Stimulated activated CD8-positive, alpha-beta memory T cell treated with anti-CD3 and anti-CD28 coated beads, Interleukin-4, amount 100 ng/mL, for 48 hours (primary cell): ENCODE data around the gene GRAMD1A.
"Not testable (repeated sequence)": the region's sequence is repeated elsewhere in the genome, so short reads cannot be mapped to it uniquely, and the experiment has no call there.

ENCODE experiments used
- DNase-seq: peaks from one replicate; pipeline ENCODE4 v3.0.0-alpha.2; 2020

GRAMD1A gene

DNA sequence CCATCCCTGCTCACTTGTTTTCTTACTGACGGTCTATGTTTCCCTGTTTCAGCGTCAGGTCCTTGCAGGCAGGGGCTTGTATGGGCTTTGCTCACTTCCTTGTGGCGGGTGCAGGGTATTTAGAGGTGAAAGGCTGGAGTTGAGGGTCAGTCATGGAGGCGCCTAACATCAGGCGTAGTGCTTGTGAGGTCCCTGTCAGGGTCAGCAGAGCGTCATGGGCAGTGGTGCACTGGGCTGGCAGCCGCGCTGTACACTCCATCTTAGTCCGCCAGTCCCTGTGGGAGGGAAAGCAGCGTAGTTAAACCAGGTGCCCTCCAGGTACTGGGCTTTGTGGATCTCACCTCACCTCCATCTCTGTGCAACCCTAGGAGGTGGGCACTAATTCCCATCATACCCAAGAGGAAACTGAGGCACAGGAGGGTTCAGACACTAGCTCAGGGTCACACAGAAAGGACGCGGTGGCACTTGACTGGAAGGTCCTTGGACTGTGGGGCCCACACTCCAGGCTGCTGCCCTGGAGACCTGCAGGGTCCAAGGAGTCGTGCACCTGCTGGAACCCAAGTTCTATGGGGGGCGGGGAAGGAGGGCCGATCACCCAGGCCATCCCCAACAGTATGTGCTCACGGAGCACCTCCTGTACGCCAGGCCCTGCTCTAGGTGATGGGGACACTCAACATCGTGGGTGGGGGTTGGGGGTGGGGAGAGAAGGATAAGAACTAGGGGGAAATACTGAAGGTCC, 4.6 kb downstream of the GRAMD1A start:
- no peak for DNase-seq

- no peak for DNase-seq
These were observed 5.3 kb downstream of the GRAMD1A start for GRCh38 chr19:35005256-35005977.

- not testable (repeated sequence) for DNase-seq
These were observed 5.9 kb downstream of the GRAMD1A start for GRCh38 chr19:35006007-35006341.

- no peak for DNase-seq
These were observed 6.3 kb downstream of the GRAMD1A start for GRCh38 chr19:35006342-35006998.

DNA sequence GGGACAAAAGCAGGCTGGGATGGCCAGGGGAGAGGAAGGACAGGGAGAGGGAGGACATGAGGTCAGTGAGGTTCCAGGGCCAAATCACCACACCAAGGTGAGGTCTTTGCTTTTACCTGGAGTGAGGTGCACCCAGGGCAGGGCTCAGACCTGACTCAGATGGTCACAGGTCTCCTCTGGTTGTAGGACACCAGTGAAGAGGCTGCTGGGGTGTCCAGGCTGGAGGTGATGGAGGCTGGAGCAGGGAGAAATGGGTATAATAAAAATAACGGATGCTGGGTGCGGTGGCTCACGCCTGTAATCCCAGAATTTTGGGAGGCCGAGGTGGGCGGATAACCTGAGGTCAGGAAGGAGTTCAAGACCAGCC, 6.9 kb downstream of the GRAMD1A start:
- no peak for DNase-seq

DNA sequence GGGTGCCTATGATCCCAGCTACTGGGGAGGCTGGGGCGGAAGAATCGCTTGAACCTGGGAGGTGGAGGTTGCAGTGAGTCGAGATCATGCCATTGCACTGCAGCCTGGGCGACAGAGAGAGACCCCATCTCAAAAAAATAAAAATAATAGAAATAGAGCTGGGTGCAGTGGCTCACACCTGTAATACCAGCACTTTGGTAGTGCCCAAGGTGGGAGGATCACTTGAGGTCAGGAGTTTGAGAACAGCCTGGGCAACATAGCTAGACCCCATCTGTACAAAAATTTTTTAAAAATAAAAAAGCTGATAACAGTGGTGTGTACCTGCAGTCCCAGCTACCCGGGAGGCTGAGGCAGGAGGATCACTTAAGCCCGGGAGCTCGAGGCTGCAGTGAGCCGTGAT, 7.3 kb downstream of the GRAMD1A start:
- DNase-seq, result not testable (repeated sequence)

GRCh38 chr19:35008891-35009341, 8.8 kb downstream of the GRAMD1A start:
- DNase-seq, result no peak

GRCh38 chr19:35009424-35010415, 9.6 kb downstream of the GRAMD1A start:
- no peak for DNase-seq

GRCh38 chr19:35011091-35011689, 11.1 kb downstream of the GRAMD1A start:
- DNase-seq, result no peak

- no peak for DNase-seq
These were observed 11.9 kb downstream of the GRAMD1A start for GRCh38 chr19:35011737-35012682.

DNA sequence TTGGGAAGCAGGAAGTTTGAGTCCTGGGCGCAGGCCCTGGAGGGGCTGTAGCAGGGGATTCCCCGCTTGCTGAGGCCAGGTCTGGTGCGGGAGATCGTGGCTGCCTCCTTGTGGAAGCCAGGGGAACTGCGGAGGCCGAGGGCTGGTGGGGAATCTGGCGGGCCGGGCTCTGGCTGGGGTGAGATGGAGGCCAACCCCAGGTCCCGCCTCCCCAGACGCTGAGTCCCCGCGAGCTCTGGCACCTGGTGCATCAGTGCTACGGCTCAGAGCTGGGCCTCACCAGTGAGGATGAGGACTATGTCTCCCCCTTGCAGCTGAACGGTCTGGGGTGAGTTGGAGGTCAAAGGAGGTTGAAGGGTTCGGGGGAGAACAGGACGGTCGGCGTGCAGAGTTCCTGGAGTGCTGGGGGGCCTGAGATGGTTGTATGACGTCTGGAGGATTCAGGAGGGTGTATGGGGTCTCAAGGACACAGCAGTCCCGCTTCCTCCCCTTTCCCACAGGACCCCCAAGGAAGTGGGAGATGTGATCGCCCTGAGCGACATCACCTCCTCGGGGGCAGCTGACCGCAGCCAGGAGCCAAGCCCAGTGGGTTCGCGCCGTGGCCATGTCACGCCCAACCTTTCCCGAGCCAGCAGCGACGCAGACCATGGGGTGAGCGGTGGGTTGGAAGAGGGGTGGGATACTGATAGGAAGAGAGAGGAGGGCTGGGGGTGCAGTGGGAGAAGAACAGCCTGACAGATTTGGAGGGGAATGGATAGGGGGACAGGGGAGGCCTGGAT, 13.1 kb downstream of the GRAMD1A start:
- peak; percentile 91 for DNase-seq

DNA sequence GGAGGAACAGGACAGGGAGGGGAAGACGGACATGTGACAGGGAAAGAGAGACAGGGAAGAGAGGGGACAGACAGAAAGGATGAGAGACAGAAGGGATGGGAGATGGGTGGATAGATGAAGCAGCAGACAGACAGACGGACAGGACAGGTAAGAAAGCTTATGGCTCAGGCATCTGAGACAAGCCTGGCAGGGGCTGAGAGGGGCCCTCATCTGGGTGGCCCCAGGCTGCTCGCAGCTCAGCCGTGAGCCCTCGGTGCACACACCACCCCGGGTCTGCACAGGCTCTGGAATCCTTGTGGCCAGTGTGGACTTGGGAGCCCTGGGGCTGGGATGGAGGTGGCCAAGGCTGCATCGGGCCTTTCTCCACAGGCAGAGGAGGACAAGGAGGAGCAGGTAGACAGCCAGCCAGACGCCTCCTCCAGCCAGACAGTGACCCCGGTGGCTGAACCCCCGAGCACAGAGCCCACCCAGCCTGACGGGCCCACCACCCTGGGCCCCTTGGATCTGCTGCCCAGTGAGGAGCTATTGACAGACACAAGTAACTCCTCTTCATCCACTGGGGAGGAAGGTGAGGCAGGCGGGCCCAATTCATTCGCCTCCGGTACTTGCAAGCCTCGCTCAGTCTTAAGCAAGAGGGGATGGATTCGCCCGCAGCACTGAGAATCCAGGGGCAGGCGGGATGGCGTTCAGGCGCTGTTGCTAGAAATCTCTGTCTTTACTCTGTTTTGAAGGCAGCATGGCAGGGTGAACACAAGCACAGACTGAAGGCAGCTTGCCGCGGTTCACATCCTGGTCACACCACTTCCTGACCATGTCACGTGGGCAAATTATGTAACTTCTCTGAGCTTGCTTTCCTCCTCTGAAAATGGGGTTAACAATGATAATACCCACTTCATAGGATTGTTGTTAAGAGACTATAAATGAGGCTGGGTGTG, 14.0 kb downstream of the GRAMD1A start:
- no peak for DNase-seq

GRCh38 chr19:35014774-35015173, 14.7 kb downstream of the GRAMD1A start:
- not testable (repeated sequence) for DNase-seq

DNA sequence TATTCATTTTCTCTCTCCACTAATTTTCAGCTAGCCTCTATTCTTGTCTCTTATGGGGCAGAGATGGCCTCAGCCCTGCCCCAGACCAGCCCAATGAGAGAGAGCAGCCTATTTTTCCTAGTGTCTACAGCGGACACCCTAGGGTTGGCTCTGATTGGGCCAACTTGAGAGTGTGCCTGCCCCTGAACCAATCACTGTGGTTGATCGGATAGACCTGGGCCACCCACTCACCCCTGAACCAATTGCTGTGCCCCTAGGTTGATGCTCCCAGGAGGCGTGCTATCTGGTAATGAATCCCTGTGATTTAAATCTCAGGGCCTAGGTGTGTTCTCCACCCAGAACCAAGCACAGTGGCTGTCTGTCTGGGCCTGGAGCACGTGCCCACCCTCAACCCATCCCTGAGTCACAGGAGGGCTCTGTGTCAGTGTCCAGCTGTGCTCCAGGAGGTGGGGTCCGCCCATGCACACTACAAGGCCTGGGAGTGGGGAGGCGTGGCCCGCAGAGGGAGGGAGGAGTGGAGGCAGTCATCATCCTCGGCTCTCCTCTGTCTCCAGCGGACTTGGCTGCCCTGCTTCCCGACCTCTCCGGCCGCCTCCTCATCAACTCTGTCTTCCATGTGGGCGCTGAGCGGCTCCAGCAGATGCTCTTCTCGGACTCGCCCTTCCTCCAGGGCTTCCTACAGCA, 15.3 kb downstream of the GRAMD1A start:
- DNase-seq, result no peak

DNA sequence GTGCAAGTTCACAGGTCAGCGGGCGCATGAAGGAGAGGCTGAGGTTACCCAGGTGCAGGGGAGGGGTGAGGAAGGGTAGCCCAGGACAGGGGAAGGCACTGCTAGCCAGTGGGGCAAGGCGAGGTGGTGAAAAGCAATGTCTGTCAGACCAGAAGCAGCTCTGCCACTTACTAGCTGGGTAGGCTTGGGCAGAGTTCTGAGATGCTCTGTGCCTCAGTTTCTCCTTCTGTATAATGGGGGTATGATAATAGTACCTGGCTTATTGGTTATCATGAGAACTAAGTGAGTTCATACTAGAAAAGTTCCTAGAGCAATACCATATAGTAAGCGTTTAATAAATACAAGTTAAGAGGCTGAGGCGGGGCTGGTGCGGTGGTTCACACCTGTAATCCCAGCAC, 15.8 kb downstream of the GRAMD1A start:
- no peak for DNase-seq

DNA sequence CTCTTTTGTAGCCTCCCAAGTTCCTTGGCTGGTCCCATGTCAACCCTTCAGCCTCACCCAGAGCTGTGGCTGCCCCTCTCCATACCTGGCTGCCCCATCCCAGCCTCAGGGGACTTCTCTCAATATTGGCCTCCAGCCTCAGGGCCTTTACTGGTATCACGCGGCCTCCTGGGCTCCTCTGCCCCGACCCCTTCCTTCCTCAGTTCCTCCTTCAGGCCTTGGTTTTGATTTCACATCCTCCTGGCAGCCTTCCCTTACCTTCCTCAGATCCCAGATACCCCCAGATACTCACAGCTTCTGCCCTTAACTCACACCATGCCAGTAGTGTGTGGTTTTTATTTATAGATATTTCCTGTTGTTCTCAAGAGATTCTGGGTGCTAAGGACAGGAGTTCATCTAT, 17.4 kb downstream of the GRAMD1A start:
- DNase-seq, result no peak

GRCh38 chr19:35018379-35018778, 18.3 kb downstream of the GRAMD1A start:
- DNase-seq, result no peak

- DNase-seq, result no peak
These were observed 19.0 kb downstream of the GRAMD1A start for GRCh38 chr19:35019144-35019543.

DNA sequence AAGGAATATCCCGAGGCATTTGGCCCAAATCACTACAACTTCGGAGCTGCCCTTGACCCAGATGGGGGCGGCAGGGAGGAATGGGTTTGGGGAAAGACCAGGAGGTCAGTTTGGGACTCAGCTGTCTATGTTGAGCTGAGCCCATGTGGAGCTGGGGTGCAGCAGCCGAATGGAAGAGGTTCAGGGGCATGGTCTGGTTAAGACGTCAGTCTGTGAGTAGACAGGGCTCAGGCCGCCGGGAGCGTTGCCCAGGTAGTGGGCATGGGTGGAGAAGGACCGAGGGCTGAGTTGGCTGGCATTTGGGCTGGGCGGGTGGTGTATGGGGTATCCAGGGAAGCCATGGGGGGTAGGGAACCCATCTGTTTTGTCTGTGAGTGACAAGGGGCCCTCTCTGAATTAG, 20.9 kb downstream of the GRAMD1A start:
- no peak for DNase-seq
